SU-DHL-6 (cell line): ENCODE data around the gene TLR9.

Source experiments
- EZH2phosphoT487 ChIP-seq: fragments of 200-600 bp; sonication (generic), shearing (Covaris generic); conservative IDR thresholded peaks from 2 replicates; pipeline ENCODE4 v1.6.1; 2018; ENCODE audit warnings: mild to moderate bottlenecking, antibody characterized with exemption, low read length, moderate library complexity, mixed read lengths
- TF ChIP-seq, protein P1 (sequence below): fragments of 200-600 bp; sonication (generic); IDR thresholded peaks from one replicate; pipeline ENCODE4 v1.5.1; 2017; ENCODE audit warnings: antibody characterized with exemption, mild to moderate bottlenecking, low read length, moderate library complexity; ENCODE audit not compliant: insufficient read depth, poor library complexity, severe bottlenecking

- TF ChIP-seq, protein P1, sequence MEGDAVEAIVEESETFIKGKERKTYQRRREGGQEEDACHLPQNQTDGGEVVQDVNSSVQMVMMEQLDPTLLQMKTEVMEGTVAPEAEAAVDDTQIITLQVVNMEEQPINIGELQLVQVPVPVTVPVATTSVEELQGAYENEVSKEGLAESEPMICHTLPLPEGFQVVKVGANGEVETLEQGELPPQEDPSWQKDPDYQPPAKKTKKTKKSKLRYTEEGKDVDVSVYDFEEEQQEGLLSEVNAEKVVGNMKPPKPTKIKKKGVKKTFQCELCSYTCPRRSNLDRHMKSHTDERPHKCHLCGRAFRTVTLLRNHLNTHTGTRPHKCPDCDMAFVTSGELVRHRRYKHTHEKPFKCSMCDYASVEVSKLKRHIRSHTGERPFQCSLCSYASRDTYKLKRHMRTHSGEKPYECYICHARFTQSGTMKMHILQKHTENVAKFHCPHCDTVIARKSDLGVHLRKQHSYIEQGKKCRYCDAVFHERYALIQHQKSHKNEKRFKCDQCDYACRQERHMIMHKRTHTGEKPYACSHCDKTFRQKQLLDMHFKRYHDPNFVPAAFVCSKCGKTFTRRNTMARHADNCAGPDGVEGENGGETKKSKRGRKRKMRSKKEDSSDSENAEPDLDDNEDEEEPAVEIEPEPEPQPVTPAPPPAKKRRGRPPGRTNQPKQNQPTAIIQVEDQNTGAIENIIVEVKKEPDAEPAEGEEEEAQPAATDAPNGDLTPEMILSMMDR = no peak
- TF ChIP-seq EZH2phosphoT487 = no peak
Observed at GRCh38 chr3:52259448-52259847, 34.0 kb upstream of the TLR9 start.
